PC-9 (cell line): Measurements from ENCODE around the gene COPS2. TPM values are rescaled to one million over a fixed set of nuclear protein-coding genes. Genes with fewer than 3 reads are reported as not detected.

Experiments
- BruUV-seq: library from RNA; stranded (reverse); fragments of 400-500 nt; replicated peaks from 2 replicates; lab custom pipeline; 2021; lab: Mats Ljungman, UMichigan
- CTCF ChIA-PET: fragments of 300-600 bp; sonication (Branson Sonifier 250); formaldehyde crosslinking; loops from one replicate; lab custom pipeline; 2022; ENCODE audit warnings: antibody characterized with exemption; lab: Charles Lee
- POLR2A ChIA-PET: fragments of 300-600 bp; sonication (Branson Sonifier 250); formaldehyde crosslinking; loops from one replicate; lab custom pipeline; 2022; ENCODE audit warnings: antibody characterized with exemption; ENCODE audit not compliant: unreplicated experiment; lab: Charles Lee
- DNase-seq, 2 experiments: peaks; one replicate each; pipeline versions ENCODE4 v3.0.0 to v3.0.0-alpha.2; 2015 to 2022; ENCODE audit warnings: mixed read lengths in 1 of 2
- H2AFZ ChIP-seq: fragments of 200-600 bp; sonication (generic); 2 replicates; pipeline ENCODE4 v1.8.1; 2017; ENCODE audit warnings: antibody characterized with exemption
- H3F3A ChIP-seq: fragments of 200-600 bp; sonication (generic); 2 replicates; pipeline ENCODE4 v1.8.1; 2017; ENCODE audit warnings: antibody characterized with exemption, mild to moderate bottlenecking, low read depth; ENCODE audit not compliant: insufficient read depth
- H3K27ac ChIP-seq: fragments of 200-600 bp; sonication (generic); 2 replicates; pipeline ENCODE4 v1.6.1; 2016; ENCODE audit warnings: mixed run types
- H3K27me3 ChIP-seq: fragments of 200-600 bp; sonication (generic); 2 replicates; pipeline ENCODE4 v1.6.1; 2016; ENCODE audit warnings: low read depth, mixed run types; ENCODE audit not compliant: insufficient read depth
- H3K36me3 ChIP-seq: fragments of 200-600 bp; sonication (generic); 2 replicates; pipeline ENCODE4 v1.6.1; 2016; ENCODE audit warnings: low read depth, mixed run types
- H3K4me1 ChIP-seq: fragments of 200-600 bp; sonication (generic); replicated peaks from 2 replicates; pipeline ENCODE4 v1.6.1; 2016; ENCODE audit warnings: mixed run types; ENCODE audit not compliant: insufficient read depth
- H3K4me2 ChIP-seq: fragments of 200-600 bp; sonication (generic); 2 replicates; pipeline ENCODE4 v1.6.1; 2017; ENCODE audit warnings: mixed run types
- H3K4me3 ChIP-seq: fragments of 200-600 bp; sonication (generic); 2 replicates; pipeline ENCODE4 v1.6.1; 2016; ENCODE audit warnings: mixed run types
- H3K79me2 ChIP-seq: fragments of 200-600 bp; sonication (generic); 2 replicates; pipeline ENCODE4 v1.6.1; 2017; ENCODE audit warnings: low read depth, mixed run types
- H3K9me2 ChIP-seq: fragments of 200-600 bp; sonication (generic); 2 replicates; pipeline ENCODE4 v1.8.1; 2017; ENCODE audit warnings: mild to moderate bottlenecking; ENCODE audit not compliant: insufficient read depth
- H3K9me3 ChIP-seq: fragments of 200-600 bp; sonication (generic); 2 replicates; pipeline ENCODE4 v1.8.1; 2016; ENCODE audit warnings: low read depth; ENCODE audit not compliant: insufficient read depth
- H4K20me1 ChIP-seq: fragments of 200-600 bp; sonication (generic); 2 replicates; pipeline ENCODE4 v1.8.1; 2017; ENCODE audit not compliant: insufficient read depth
- CTCF ChIP-seq: fragments of 200-600 bp; sonication (generic); conservative IDR thresholded peaks from 2 replicates; pipeline ENCODE4 v1.6.1; 2017; ENCODE audit warnings: mixed run types, antibody characterized with exemption, mild to moderate bottlenecking, moderate library complexity
- EZH2 ChIP-seq: fragments of 200-600 bp; sonication (generic); IDR thresholded peaks from 2 replicates; pipeline ENCODE4 v1.8.0; 2017; ENCODE audit warnings: antibody characterized with exemption, low read depth
- intact Hi-C: fragments of 100-400 bp; cut with micrococcal nuclease; formaldehyde crosslinking; loops from one replicate; pipeline ENCODE4 v1.10.0; 2022; ENCODE audit not compliant: unreplicated experiment
- total RNA-seq: library from RNA; stranded (reverse); gene quantifications from 2 replicates; pipeline ENCODE4 v1.2.3, GENCODE V29; 2021

Gene COPS2
- total RNA-seq, 1 experiment from 2014 or later: 71.8 TPM

DNA sequence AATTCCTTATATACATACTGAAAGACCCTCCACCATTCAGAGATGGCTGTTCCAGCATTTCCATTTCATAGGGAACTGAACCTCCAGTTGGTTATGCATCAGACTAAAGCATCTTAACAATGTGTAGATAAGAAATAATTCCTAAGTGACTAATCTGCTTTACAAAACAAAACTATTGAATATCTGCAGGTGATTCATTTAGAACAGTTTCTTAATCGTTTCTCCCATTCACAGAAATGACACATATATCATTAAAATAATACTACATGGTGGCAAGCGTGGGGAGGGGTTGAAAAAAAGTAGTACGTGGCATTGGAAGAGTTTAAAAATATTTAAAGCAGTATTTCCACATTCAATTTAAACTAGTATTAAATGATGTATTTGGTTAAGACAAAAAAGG is 19.5 kb downstream of the COPS2 start:
- peak overlapping the region; percentile 68 for H3K27ac ChIP-seq
- no peak overlapping the region for H3K4me2 ChIP-seq
- H3F3A ChIP-seq: no peaks in the 10 kb centered on the region; the same call in 1 of the 2 replicates
- TF ChIP-seq EZH2 (no peak), CTCF (no peak)
- no peaks in the 10 kb centered on the region for H3K27me3 ChIP-seq
- no peaks in the 10 kb centered on the region for H3K9me3 ChIP-seq
- no peak overlapping the region for H3K4me3 ChIP-seq
- no peaks in the 10 kb centered on the region for H3K9me2 ChIP-seq
- H4K20me1 ChIP-seq: no peaks in the 10 kb centered on the region
- ChIA-PET CTCF (no interaction called here), POLR2A (no interaction called here)
- BruUV-seq: no TSS peak
- intact Hi-C loops: no loop called here
- peaks cover 32% of the 10 kb centered on the region; the same call in 1 of the 2 replicates for H3K36me3 ChIP-seq
- DNase-seq: peak in 1 of 2 experiments; percentile 82
- H2AFZ ChIP-seq: no peak overlapping the region
- peaks cover 16% of the 10 kb centered on the region for H3K4me1 ChIP-seq
- peaks cover 10% of the 10 kb centered on the region; the same call in 1 of the 2 replicates for H3K79me2 ChIP-seq

DNA sequence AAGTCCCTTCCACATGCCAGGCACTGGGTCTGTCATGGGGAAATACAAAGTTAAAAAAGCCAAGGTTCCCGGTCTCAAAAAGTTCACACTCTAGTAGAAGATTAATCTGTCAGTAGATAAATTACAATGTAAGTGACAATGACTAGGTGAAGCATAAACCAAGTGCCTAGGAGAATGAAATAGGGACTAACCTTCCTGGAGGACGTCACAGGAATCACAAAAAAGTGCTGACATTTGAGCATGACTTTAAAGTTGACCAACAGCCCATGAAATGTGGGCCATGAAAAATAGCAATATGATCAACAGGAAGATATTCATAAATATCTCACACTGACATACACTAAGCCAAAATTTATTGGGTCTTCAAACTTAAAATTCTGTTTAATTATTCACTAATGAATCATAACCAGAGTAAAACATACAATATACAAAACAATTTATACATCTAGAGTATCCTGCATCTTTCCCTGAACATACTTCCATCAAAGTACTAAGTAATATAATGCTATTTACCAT is 20.0 kb downstream of the COPS2 start:
- TF ChIP-seq EZH2: no peak
- no peak for TF ChIP-seq CTCF
- Histone ChIP-seq H3K4me3 (no peak overlapping the region), H3K4me2 (no peak overlapping the region), H4K20me1 (no peaks in the 10 kb centered on the region), H3K4me1 (peaks cover 16% of the 10 kb centered on the region), H3K27ac (peak overlapping the region; percentile 68), H2AFZ (no peak overlapping the region), H3K36me3 (peaks cover 32% of the 10 kb centered on the region; the same call in 1 of the 2 replicates), H3K9me3 (no peaks in the 10 kb centered on the region), H3K27me3 (no peaks in the 10 kb centered on the region), H3K9me2 (no peaks in the 10 kb centered on the region), H3K79me2 (0 out of 2 replicates have a peak, but pooled peaks cover 6% of the 10 kb centered on the region), H3F3A (no peaks in the 10 kb centered on the region; the same call in 1 of the 2 replicates)
- CTCF ChIA-PET: no interaction called here
- intact Hi-C loops: no loop called here
- POLR2A ChIA-PET: no interaction called here
- BruUV-seq: no TSS peak
- no peak for DNase-seq

- H3F3A ChIP-seq: no peaks in the 10 kb centered on the region; the same call in 1 of the 2 replicates
- 0 out of 2 replicates have a peak, but pooled peaks cover 4% of the 10 kb centered on the region for H3K79me2 ChIP-seq
- intact Hi-C loops: no loop called here
- no peaks in the 10 kb centered on the region for H3K9me3 ChIP-seq
- peaks cover 16% of the 10 kb centered on the region for H3K4me1 ChIP-seq
- no peaks in the 10 kb centered on the region for H3K9me2 ChIP-seq
- no peak for TF ChIP-seq EZH2
- no peak for TF ChIP-seq CTCF
- no peaks in the 10 kb centered on the region for H3K27me3 ChIP-seq
- no peaks in the 10 kb centered on the region for H4K20me1 ChIP-seq
- H3K4me2 ChIP-seq: no peak overlapping the region
- no peak overlapping the region for H3K4me3 ChIP-seq
- 0 out of 2 replicates have a peak overlapping the region, but pooled peaks have one; percentile 68 for H3K27ac ChIP-seq
- no peak for DNase-seq
- peaks cover 34% of the 10 kb centered on the region; the same call in 1 of the 2 replicates for H3K36me3 ChIP-seq
- POLR2A ChIA-PET: no interaction called here
- CTCF ChIA-PET: no interaction called here
- H2AFZ ChIP-seq: no peak overlapping the region
- no TSS peak for BruUV-seq
These were observed 20.6 kb downstream of the COPS2 start for GRCh38 chr15:49134683-49135341.
